ENCODE results near the gene CKB.

GRCh38 chr14:103488960-103489359 lies 33.7 kb downstream of the CKB start:
- TF ChIP-seq CTCF (IDR thresholded peaks at IDR 0.05) (no peak), POLR2AphosphoS5 (IDR thresholded peaks at IDR 0.05) (no peak), POLR2A (IDR thresholded peaks at IDR 0.05) (no peak)
